ENCODE results near the gene APC2. TPM values are rescaled to one million over a fixed set of nuclear protein-coding genes. Genes with fewer than 3 reads are reported as not detected.

The APC2 gene
- total RNA-seq, 2 experiments from 2014 or later: 0.57 to 5.5 TPM

- Histone ChIP-seq H3K36me3 (ENCODE audit: insufficient read depth, low read length) (peaks cover 56% of the 10 kb centered on the region), H3K79me2 (ENCODE audit: insufficient read depth, low read depth, low read length) (peaks cover 34% of the 10 kb centered on the region), H3K4me2 (ENCODE audit: low read length) (peak overlapping the region; percentile 93), H3K27ac (ENCODE audit: low read depth, low read length, poor library complexity, severe bottlenecking) (no peak overlapping the region), H2AFZ (ENCODE audit: low read length) (no peak overlapping the region), H3K9me2 (ENCODE audit: insufficient read depth, low read length) (no peaks in the 10 kb centered on the region), H3K4me1 (ENCODE audit: insufficient read depth, low read length, poor library complexity, severe bottlenecking) (peaks cover 44% of the 10 kb centered on the region), H3K4me3 (ENCODE audit: low read depth, low read length, poor library complexity, severe bottlenecking) (peak overlapping the region; percentile 7), H3K9me3 (ENCODE audit: low read length) (no peaks in the 10 kb centered on the region), H4K20me1 (ENCODE audit: insufficient read depth, low read length) (peaks cover 18% of the 10 kb centered on the region)
- DNase-seq (ENCODE audit: low spot score): no peak
- POLR2A ChIA-PET: no interaction called here
- TF ChIP-seq CTCF (conservative IDR thresholded peaks at IDR 0.05; ENCODE audit: low read length): no peak
- TF ChIP-seq EZH2phosphoT487 (IDR thresholded peaks at IDR 0.05; ENCODE audit: borderline replicate concordance, low read depth, low read length): no peak
- no TSS peak for BruUV-seq (replicated peaks)
- CTCF ChIA-PET (ENCODE audit: unreplicated experiment): no interaction called here
- intact Hi-C loops (cut with micrococcal nuclease; ENCODE audit: unreplicated experiment): no loop called here
Measured at GRCh38 chr19:1440418-1440801, 9.5 kb upstream of the APC2 start.

GRCh38 chr19:1441022-1441426 is 8.9 kb upstream of the APC2 start:
- POLR2A ChIA-PET: interaction anchor here (0.6 kb wide), 1 partner anchor 210 kb away, joined by 3 read pairs; no protein-coding TSS in a partner anchor
- H3K27ac ChIP-seq (ENCODE audit: low read depth, low read length, poor library complexity, severe bottlenecking): no peak overlapping the region
- no peak for DNase-seq (ENCODE audit: low spot score)

More at GRCh38 chr19:1441022-1441426, 8.9 kb upstream of the APC2 start:
- no peaks in the 10 kb centered on the region for H3K9me2 ChIP-seq (ENCODE audit: insufficient read depth, low read length)
- intact Hi-C loops (cut with micrococcal nuclease; ENCODE audit: unreplicated experiment): no loop called here
- peaks cover 52% of the 10 kb centered on the region for H3K36me3 ChIP-seq (ENCODE audit: insufficient read depth, low read length)
- no peak overlapping the region for H3K4me3 ChIP-seq (ENCODE audit: low read depth, low read length, poor library complexity, severe bottlenecking)
- H3K4me1 ChIP-seq (ENCODE audit: insufficient read depth, low read length, poor library complexity, severe bottlenecking): peaks cover 44% of the 10 kb centered on the region
- peaks cover 18% of the 10 kb centered on the region for H4K20me1 ChIP-seq (ENCODE audit: insufficient read depth, low read length)
- BruUV-seq (replicated peaks): no TSS peak
- H3K79me2 ChIP-seq (ENCODE audit: insufficient read depth, low read depth, low read length): peaks cover 34% of the 10 kb centered on the region
- H2AFZ ChIP-seq (ENCODE audit: low read length): no peak overlapping the region
- CTCF ChIA-PET (ENCODE audit: unreplicated experiment): no interaction called here
- TF ChIP-seq EZH2phosphoT487 (IDR thresholded peaks at IDR 0.05; ENCODE audit: borderline replicate concordance, low read depth, low read length) (no peak), CTCF (conservative IDR thresholded peaks at IDR 0.05; ENCODE audit: low read length) (no peak)
- peak overlapping the region; percentile 93; the same call in 1 of the 2 replicates for H3K4me2 ChIP-seq (ENCODE audit: low read length)
- no peaks in the 10 kb centered on the region for H3K9me3 ChIP-seq (ENCODE audit: low read length)
